ENCODE data around the gene RBM27. TPM values are rescaled to one million over a fixed set of nuclear protein-coding genes. Genes with fewer than 3 reads are reported as not detected.

RBM27 gene
- polyA plus RNA-seq, 1 donor (not counting 4 experiments of a cell fraction or from before 2014, with no cell fraction given) = 18.3 TPM

DNA sequence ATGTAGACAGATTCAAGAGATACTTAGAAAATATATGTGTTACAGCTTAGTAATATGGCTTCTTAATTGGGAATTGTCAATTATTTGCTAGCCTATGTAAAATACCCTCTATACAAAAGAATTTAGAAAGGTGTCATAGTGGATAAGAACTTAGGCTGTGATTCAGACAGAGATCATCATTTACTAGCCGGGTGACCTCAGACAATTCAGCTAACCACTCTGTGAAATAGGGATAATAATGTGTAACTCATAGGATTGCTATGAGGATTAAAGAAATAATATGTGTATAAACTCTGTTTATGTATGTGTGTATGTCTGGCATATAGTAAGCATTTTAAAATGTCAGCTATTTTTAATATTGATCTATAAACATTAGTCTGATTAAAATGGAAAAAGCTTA, 15.0 kb upstream of the RBM27 start:
- Histone ChIP-seq H3K36me3 (ENCODE audit: control insufficient read depth in 2 of 2, extremely low read depth in 1 of 2, insufficient read depth in 2 of 2, low read length in 2 of 2) (no peaks in the 10 kb centered on the region), H2AFZ (ENCODE audit: control insufficient read depth, low read length) (no peak overlapping the region)
- peak; percentile 41 for DNase-seq (ENCODE audit: low read depth, low spot score)

DNA sequence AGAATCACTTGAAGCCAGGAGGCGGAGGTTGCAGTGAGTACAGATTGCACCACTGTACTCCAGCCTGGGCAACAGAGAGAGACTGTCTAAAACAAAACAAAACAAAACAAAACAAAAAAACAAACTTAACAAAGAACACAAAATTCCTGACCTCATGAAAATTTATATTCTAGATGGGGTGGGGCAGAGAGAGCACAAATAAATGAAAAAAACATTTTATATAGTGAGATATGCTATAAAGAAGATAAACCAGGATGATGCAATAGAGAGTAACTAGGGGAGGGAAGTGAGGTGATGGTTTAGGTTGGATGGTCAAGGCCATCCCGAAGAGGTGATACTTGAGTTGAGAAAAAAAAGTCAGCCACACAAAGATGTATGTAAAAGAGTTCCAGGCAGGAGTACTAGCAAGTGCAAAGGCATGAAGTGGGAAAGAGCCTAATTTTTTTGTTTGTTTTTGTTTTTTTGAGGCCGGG, 10.8 kb upstream of the RBM27 start:
- Histone ChIP-seq H4K20me1 (ENCODE audit: control insufficient read depth, extremely low read depth, insufficient read depth, low read length) (no peaks in the 10 kb centered on the region), H3K4me2 (ENCODE audit: control insufficient read depth, extremely low read depth, insufficient read depth, low read depth, low read length) (no peak overlapping the region), H3K9ac (ENCODE audit: control insufficient read depth, extremely low read depth, insufficient read depth, low read length) (no peak overlapping the region), H3K36me3 (ENCODE audit: control insufficient read depth in 2 of 2, extremely low read depth in 1 of 2, insufficient read depth in 2 of 2, low read length in 2 of 2) (no peaks in the 10 kb centered on the region), H2AFZ (ENCODE audit: control insufficient read depth, low read length) (no peak overlapping the region), H3K4me1 (ENCODE audit: control insufficient read depth, extremely low read depth, insufficient read depth, low read length) (peaks cover 29% of the 10 kb centered on the region), H3K4me3 (ENCODE audit: control insufficient read depth in 2 of 3, extremely low read depth in 1 of 3, insufficient read depth in 2 of 3, low read depth in 1 of 3, low read length in 3 of 3) (no peak overlapping the region), H3K79me2 (ENCODE audit: control insufficient read depth, insufficient read depth, low read length) (no peaks in the 10 kb centered on the region), H3K27me3 (ENCODE audit: control insufficient read depth, extremely low read depth, insufficient read depth, low read length) (no peaks in the 10 kb centered on the region), H3K9me1 (ENCODE audit: control insufficient read depth, extremely low read depth, insufficient read depth, low read length) (no peaks in the 10 kb centered on the region), H3K9me3 (ENCODE audit: control insufficient read depth, low read depth, low read length) (no peaks in the 10 kb centered on the region), H3K27ac (ENCODE audit: control insufficient read depth, insufficient read depth, low read length) (no peak overlapping the region)
- TF ChIP-seq, protein P1, sequence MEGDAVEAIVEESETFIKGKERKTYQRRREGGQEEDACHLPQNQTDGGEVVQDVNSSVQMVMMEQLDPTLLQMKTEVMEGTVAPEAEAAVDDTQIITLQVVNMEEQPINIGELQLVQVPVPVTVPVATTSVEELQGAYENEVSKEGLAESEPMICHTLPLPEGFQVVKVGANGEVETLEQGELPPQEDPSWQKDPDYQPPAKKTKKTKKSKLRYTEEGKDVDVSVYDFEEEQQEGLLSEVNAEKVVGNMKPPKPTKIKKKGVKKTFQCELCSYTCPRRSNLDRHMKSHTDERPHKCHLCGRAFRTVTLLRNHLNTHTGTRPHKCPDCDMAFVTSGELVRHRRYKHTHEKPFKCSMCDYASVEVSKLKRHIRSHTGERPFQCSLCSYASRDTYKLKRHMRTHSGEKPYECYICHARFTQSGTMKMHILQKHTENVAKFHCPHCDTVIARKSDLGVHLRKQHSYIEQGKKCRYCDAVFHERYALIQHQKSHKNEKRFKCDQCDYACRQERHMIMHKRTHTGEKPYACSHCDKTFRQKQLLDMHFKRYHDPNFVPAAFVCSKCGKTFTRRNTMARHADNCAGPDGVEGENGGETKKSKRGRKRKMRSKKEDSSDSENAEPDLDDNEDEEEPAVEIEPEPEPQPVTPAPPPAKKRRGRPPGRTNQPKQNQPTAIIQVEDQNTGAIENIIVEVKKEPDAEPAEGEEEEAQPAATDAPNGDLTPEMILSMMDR (optimal IDR thresholded peaks at IDR 0.05 in 1 of 3, IDR thresholded peaks at IDR 0.05 in 1 of 3, conservative IDR thresholded peaks at IDR 0.05 in 1 of 3; ENCODE audit: extremely low read depth in 1 of 3, insufficient read depth in 2 of 3, low read length in 3 of 3) = no peak
- no peak for TF ChIP-seq EZH2 (IDR thresholded peaks at IDR 0.05; ENCODE audit: low read length)
- FAIRE-seq = no peak
- no peak for DNase-seq (ENCODE audit: low read depth, low spot score)
- dilution Hi-C loops (cut with MboI; ENCODE audit: extremely low pct_ligation_motif_present, low sequenced_read_pairs) = no loop called here

More for the DNA sequence above, 15.0 kb upstream of the RBM27 start:
- Histone ChIP-seq H3K9me1 (ENCODE audit: control insufficient read depth, extremely low read depth, insufficient read depth, low read length) (no peaks in the 10 kb centered on the region), H3K27me3 (ENCODE audit: control insufficient read depth, extremely low read depth, insufficient read depth, low read length) (no peaks in the 10 kb centered on the region), H3K4me3 (ENCODE audit: control insufficient read depth in 2 of 3, extremely low read depth in 1 of 3, insufficient read depth in 2 of 3, low read depth in 1 of 3, low read length in 3 of 3) (no peak overlapping the region), H3K27ac (ENCODE audit: control insufficient read depth, insufficient read depth, low read length) (peak overlapping the region; percentile 40), H3K4me2 (ENCODE audit: control insufficient read depth, extremely low read depth, insufficient read depth, low read depth, low read length) (peak overlapping the region; percentile 51), H3K4me1 (ENCODE audit: control insufficient read depth, extremely low read depth, insufficient read depth, low read length) (peaks cover 37% of the 10 kb centered on the region), H3K9me3 (ENCODE audit: control insufficient read depth, low read depth, low read length) (no peaks in the 10 kb centered on the region), H3K9ac (ENCODE audit: control insufficient read depth, extremely low read depth, insufficient read depth, low read length) (no peak overlapping the region), H4K20me1 (ENCODE audit: control insufficient read depth, extremely low read depth, insufficient read depth, low read length) (no peaks in the 10 kb centered on the region), H3K79me2 (ENCODE audit: control insufficient read depth, insufficient read depth, low read length) (no peaks in the 10 kb centered on the region)
- FAIRE-seq = no peak
- TF ChIP-seq, protein P1 (optimal IDR thresholded peaks at IDR 0.05 in 1 of 3, IDR thresholded peaks at IDR 0.05 in 1 of 3, conservative IDR thresholded peaks at IDR 0.05 in 1 of 3; ENCODE audit: extremely low read depth in 1 of 3, insufficient read depth in 2 of 3, low read length in 3 of 3) = no peak
- dilution Hi-C loops (cut with MboI; ENCODE audit: extremely low pct_ligation_motif_present, low sequenced_read_pairs) = no loop called here
